ENCODE measurements around the gene TMEM91. TPM values are rescaled to one million over a fixed set of nuclear protein-coding genes. Genes with fewer than 3 reads are reported as not detected.

TMEM91 gene
- total RNA-seq, 2 donors from 2014 or later: 5.7 to 16.5 TPM

GRCh38 chr19:41384351-41384750 lies 8.0 kb downstream of the TMEM91 start:
- H3K9me3 ChIP-seq (ENCODE audit: control insufficient read depth, low read length): no peaks in the 10 kb centered on the region
- H3K9me3 Mint-ChIP-seq: no peaks in the 10 kb centered on the region
- no peaks in the 10 kb centered on the region for H3K36me3 ChIP-seq (ENCODE audit: control insufficient read depth, insufficient read depth, low read length)
- no peak overlapping the region for H3K4me3 Mint-ChIP-seq
- no peak overlapping the region for H3K27ac ChIP-seq (ENCODE audit: low read depth, low read length)
- WGBS, 2 experiments (ENCODE audit: insufficient coverage in 1 of 2, insufficient read length in 1 of 2): 91% methylated on average over 3 to 5 of the region's 5 CpGs
- TF ChIP-seq CTCF (conservative IDR thresholded peaks at IDR 0.05): no peak
- no peaks in the 10 kb centered on the region for H3K4me1 Mint-ChIP-seq
- no peaks in the 10 kb centered on the region for H3K27me3 ChIP-seq (ENCODE audit: control insufficient read depth, insufficient read depth, low read length, poor library complexity, severe bottlenecking)
- H3K36me3 Mint-ChIP-seq (ENCODE audit: low read depth): peaks cover 8% of the 10 kb centered on the region
- no peak overlapping the region for H3K27ac Mint-ChIP-seq
- DNase-seq: no peak
- H3K9ac ChIP-seq (ENCODE audit: extremely low read depth, low read length, poor library complexity, severe bottlenecking): no peak overlapping the region
- H3K4me3 ChIP-seq (ENCODE audit: low read length): no peak overlapping the region
- no peaks in the 10 kb centered on the region for H3K27me3 Mint-ChIP-seq (ENCODE audit: insufficient read depth)
- no peaks in the 10 kb centered on the region for H3K4me1 ChIP-seq (ENCODE audit: control insufficient read depth, insufficient read depth, low read length)

GRCh38 chr19:41386442-41386841 lies 10.1 kb downstream of the TMEM91 start:
- H3K4me3 Mint-ChIP-seq: no peak overlapping the region
- no peak overlapping the region for H3K27ac ChIP-seq (ENCODE audit: low read depth, low read length)
- DNase-seq: no peak
- H3K4me3 ChIP-seq (ENCODE audit: low read length): no peak overlapping the region
- TF ChIP-seq CTCF (conservative IDR thresholded peaks at IDR 0.05): no peak
- H3K36me3 Mint-ChIP-seq (ENCODE audit: low read depth): peaks cover 21% of the 10 kb centered on the region
- 83 to 91% methylated on average over 2 to 13 of the region's 13 CpGs for WGBS, 2 experiments (ENCODE audit: insufficient coverage in 1 of 2, insufficient read length in 1 of 2)
- no peaks in the 10 kb centered on the region for H3K9me3 ChIP-seq (ENCODE audit: control insufficient read depth, low read length)
- H3K4me1 Mint-ChIP-seq: no peaks in the 10 kb centered on the region
- no peaks in the 10 kb centered on the region for H3K4me1 ChIP-seq (ENCODE audit: control insufficient read depth, insufficient read depth, low read length)
- no peaks in the 10 kb centered on the region for H3K27me3 Mint-ChIP-seq (ENCODE audit: insufficient read depth)
- H3K9me3 Mint-ChIP-seq: no peaks in the 10 kb centered on the region
- no peak overlapping the region for H3K9ac ChIP-seq (ENCODE audit: extremely low read depth, low read length, poor library complexity, severe bottlenecking)
- H3K36me3 ChIP-seq (ENCODE audit: control insufficient read depth, insufficient read depth, low read length): peaks cover 9% of the 10 kb centered on the region
- no peaks in the 10 kb centered on the region for H3K27me3 ChIP-seq (ENCODE audit: control insufficient read depth, insufficient read depth, low read length, poor library complexity, severe bottlenecking)
- H3K27ac Mint-ChIP-seq: no peak overlapping the region

DNA sequence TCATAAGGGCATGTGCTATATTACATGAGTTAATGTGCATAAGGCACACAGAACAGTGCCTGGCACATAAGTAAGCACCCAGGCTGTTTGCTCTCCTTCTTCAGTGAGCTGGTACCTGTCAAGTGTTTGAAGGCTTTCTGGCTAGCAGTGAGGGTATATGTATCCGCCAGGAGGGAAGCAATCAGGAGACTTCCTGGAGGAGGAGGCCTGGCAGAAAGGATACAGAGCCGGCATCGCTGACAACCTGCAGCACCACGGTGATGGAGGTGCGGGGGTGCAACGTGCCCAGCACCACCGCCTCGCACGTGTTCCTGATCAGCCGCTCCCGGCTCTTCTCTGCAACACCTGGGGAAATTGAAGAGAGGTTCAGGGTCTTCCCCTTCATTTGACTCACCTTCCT lies 15.3 kb downstream of the TMEM91 start:
- Histone ChIP-seq H3K27ac (ENCODE audit: low read depth, low read length) (no peak overlapping the region), H3K36me3 (ENCODE audit: control insufficient read depth, insufficient read depth, low read length) (peaks cover 15% of the 10 kb centered on the region), H3K9ac (ENCODE audit: extremely low read depth, low read length, poor library complexity, severe bottlenecking) (no peak overlapping the region), H3K4me3 (ENCODE audit: low read length) (no peak overlapping the region), H3K4me1 (ENCODE audit: control insufficient read depth, insufficient read depth, low read length) (no peaks in the 10 kb centered on the region), H3K9me3 (ENCODE audit: control insufficient read depth, low read length) (no peaks in the 10 kb centered on the region), H3K27me3 (ENCODE audit: control insufficient read depth, insufficient read depth, low read length, poor library complexity, severe bottlenecking) (no peaks in the 10 kb centered on the region)
- no peak for TF ChIP-seq CTCF (conservative IDR thresholded peaks at IDR 0.05)
- Mint-ChIP-seq H3K4me3 (no peak overlapping the region), H3K27me3 (ENCODE audit: insufficient read depth) (no peaks in the 10 kb centered on the region), H3K27ac (no peak overlapping the region), H3K36me3 (ENCODE audit: low read depth) (peaks cover 18% of the 10 kb centered on the region), H3K9me3 (no peaks in the 10 kb centered on the region), H3K4me1 (peaks cover 4% of the 10 kb centered on the region)
- no peak for DNase-seq
- 90 to 94% methylated on average over 11 of the region's 11 CpGs for WGBS, 2 experiments (ENCODE audit: insufficient coverage in 1 of 2, insufficient read length in 1 of 2)

All from endodermal cell (in vitro differentiated cells).